Measurements from ENCODE around the gene SRXN1.

DNA sequence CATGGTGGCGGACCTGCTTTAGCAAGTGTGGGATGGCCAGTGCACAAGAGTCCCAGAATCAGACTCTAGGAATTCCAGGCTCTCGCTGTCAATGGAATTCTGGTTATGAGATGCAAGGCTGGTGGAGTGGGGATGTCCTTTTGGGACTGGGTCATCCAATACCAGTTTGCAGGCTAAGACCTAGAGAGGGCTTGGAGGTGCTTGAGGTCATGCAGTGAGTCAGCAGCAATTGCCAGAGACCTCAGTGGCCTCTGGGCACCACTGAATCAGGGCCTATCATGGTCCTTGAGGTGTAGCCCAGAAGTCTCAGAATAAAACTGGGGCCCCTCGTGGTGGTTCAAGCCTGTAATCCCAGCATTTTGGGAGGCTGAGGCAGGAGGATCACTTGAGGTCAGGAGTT lies 24.0 kb upstream of the SRXN1 start:
- no peak for TF ChIP-seq EZH2 (IDR thresholded peaks at IDR 0.05)
- TF ChIP-seq POLR2AphosphoS5 (IDR thresholded peaks at IDR 0.05; ENCODE audit: borderline replicate concordance, low read depth, low read length) = no peak
